Measurements from ENCODE around the gene ATAD5.
"Not testable (repeated sequence)": the region's sequence is repeated elsewhere in the genome, so short reads cannot be mapped to it uniquely, and the experiment has no call there.

GRCh38 chr17:30929861-30930260 lies 98.1 kb downstream of the ATAD5 start:
- not testable (repeated sequence) for TF ChIP-seq CTCF (conservative IDR thresholded peaks at IDR 0.05; ENCODE audit: low read depth, low read length); EZH2 (IDR thresholded peaks at IDR 0.05; ENCODE audit: low read length, unreplicated experiment); EZH2phosphoT487 (IDR thresholded peaks at IDR 0.05; ENCODE audit: borderline replicate concordance, low read length)
